GM12878 (cell line): Measurements from ENCODE around the gene ABCA7. TPM values are rescaled to one million over a fixed set of nuclear protein-coding genes. Genes with fewer than 3 reads are reported as not detected.

Experiments used
- ATF3 ChIP-seq: IDR thresholded peaks from 2 replicates; pipeline ENCODE4 v1.6.1; 2011; ENCODE audit warnings: low read depth, mild to moderate bottlenecking, low read length, moderate library complexity, borderline replicate concordance; ENCODE audit errors: extremely low read depth
- BCLAF1 ChIP-seq: fragments of 450-650 bp; IDR thresholded peaks from 2 replicates; pipeline ENCODE4 v1.6.1; 2017; ENCODE audit warnings: antibody characterized with exemption, mild to moderate bottlenecking, moderate library complexity
- CBX5 ChIP-seq: sonication (generic); IDR thresholded peaks from 2 replicates; pipeline ENCODE4 v1.6.1; 2016; ENCODE audit warnings: low read depth, moderate library complexity, mild to moderate bottlenecking, inconsistent platforms
- IRF3 ChIP-seq: fragments of 450-650 bp; IDR thresholded peaks from 2 replicates; pipeline ENCODE4 v1.6.1; 2014; ENCODE audit warnings: mild to moderate bottlenecking
- MYC ChIP-seq: IDR thresholded peaks from 2 replicates; pipeline ENCODE4 v1.6.1; 2011; ENCODE audit warnings: mild to moderate bottlenecking, low read length, moderate library complexity, inconsistent platforms; ENCODE audit not compliant: insufficient read depth, insufficient replicate concordance, insufficient read length, severe bottlenecking
- PAX5 ChIP-seq: IDR thresholded peaks from 2 replicates; pipeline ENCODE4 v1.6.1; 2011; ENCODE audit warnings: low read depth, low read length, borderline replicate concordance
- PBX3 ChIP-seq: IDR thresholded peaks from 2 replicates; pipeline ENCODE4 v1.6.1; 2011; ENCODE audit warnings: mild to moderate bottlenecking, low read depth, low read length, moderate library complexity; ENCODE audit not compliant: insufficient replicate concordance
- PKNOX1 ChIP-seq: fragments of 450-650 bp; IDR thresholded peaks from 2 replicates; pipeline ENCODE4 v1.6.1; 2016; ENCODE audit warnings: mild to moderate bottlenecking
- RELA ChIP-seq: fragments of 450-650 bp; IDR thresholded peaks from 2 replicates; pipeline ENCODE4 v1.8.0; 2014; ENCODE audit warnings: borderline replicate concordance; ENCODE audit not compliant: partially characterized antibody
- SIN3A ChIP-seq: IDR thresholded peaks from 2 replicates; pipeline ENCODE4 v1.6.1; 2012; ENCODE audit warnings: low read depth, low read length, improper control_type of control experiment
- SKIL ChIP-seq: fragments of 450-650 bp; IDR thresholded peaks from 2 replicates; pipeline ENCODE4 v1.6.1; 2017; ENCODE audit warnings: mild to moderate bottlenecking, low read depth, inconsistent platforms; ENCODE audit not compliant: poor library complexity, severe bottlenecking
- SMAD1 ChIP-seq: fragments of 450-650 bp; IDR thresholded peaks from 2 replicates; pipeline ENCODE4 v1.6.1; 2018; ENCODE audit warnings: mild to moderate bottlenecking, low read depth; ENCODE audit not compliant: partially characterized antibody
- USF1 ChIP-seq: IDR thresholded peaks from 2 replicates; pipeline ENCODE4 v1.6.1; 2011; ENCODE audit warnings: borderline replicate concordance, low read depth, mild to moderate bottlenecking, moderate library complexity, mixed read lengths, low read length; ENCODE audit not compliant: insufficient read depth; ENCODE audit errors: extremely low read length
- ZBED1 ChIP-seq: IDR thresholded peaks from 2 replicates; pipeline ENCODE4 v1.6.1; 2016; ENCODE audit warnings: borderline replicate concordance
- ZNF217 ChIP-seq: fragments of 450-650 bp; IDR thresholded peaks from 2 replicates; pipeline ENCODE4 v1.6.1; 2017; ENCODE audit warnings: antibody characterized with exemption, mild to moderate bottlenecking
- ZNF24 ChIP-seq: fragments of 450-650 bp; IDR thresholded peaks from 2 replicates; pipeline ENCODE4 v1.6.1; 2017; ENCODE audit warnings: antibody characterized with exemption, mild to moderate bottlenecking
- polyA plus RNA-seq, 11 experiments: library from polyadenylated mRNA; depleted of rRNA in 4 of 11; unstranded in 6 of 11; stranded (reverse) in 5 of 11; fragments of >200 nt; fragmentation: Nextera tagmentation in 4 of 11; fragmentation: Illumina TruSeq in 1 of 11; extraction: Ambion mirVana in 4 of 11; extraction: Trizol in 1 of 11; gene quantifications; 1 replicate in 1 of 11; 2 replicates in 10 of 11; pipeline versions ENCODE4 v1.2.1 to v1.2.3, GENCODE V29; 2011 to 2016; ENCODE audit warnings: inconsistent platforms in 2 of 11, missing spikeins in 2 of 11, low read depth in 1 of 11
- total RNA-seq, 4 experiments: library from RNA; depleted of rRNA in 3 of 4; stranded (reverse); fragments of >200 nt in 3 of 4; fragmentation: Illumina TruSeq in 1 of 4; extraction: Trizol in 1 of 4; gene quantifications; 2 replicates each; pipeline versions ENCODE4 v1.2.1 to v1.2.3, GENCODE V29; 2013 to 2021

ABCA7 gene
- total and polyA plus RNA-seq, 10 of the 15 experiments (the other 5 are each of a cell fraction or from before 2014, with no cell fraction given): 1.0 to 49.5 (median 14.8) TPM

- no peak for TF ChIP-seq BCLAF1
- no peak for TF ChIP-seq RELA
- TF ChIP-seq CBX5: no peak
- no peak for TF ChIP-seq USF1
- peak; percentile 91 for TF ChIP-seq IRF3
- TF ChIP-seq MYC: no peak
- TF ChIP-seq ZNF217: 0 out of 2 replicates have a peak, but pooled peaks have one; percentile 12
- no peak for TF ChIP-seq ZBED1
- TF ChIP-seq ZNF24: no peak
- TF ChIP-seq PKNOX1: peak; percentile 100
- 0 out of 2 replicates have a peak, but pooled peaks have one; percentile 44 for TF ChIP-seq SIN3A
- TF ChIP-seq PAX5: no peak
- TF ChIP-seq SKIL: peak; percentile 52
- peak; percentile 100 for TF ChIP-seq PBX3
- TF ChIP-seq SMAD1: no peak
- no peak for TF ChIP-seq ATF3
These were observed 767 bp downstream of the ABCA7 start (continued) for GRCh38 chr19:1040476-1041271.
